H9 (cell line): Measurements from ENCODE around the gene ZFPM1. TPM values are rescaled to one million over a fixed set of nuclear protein-coding genes. Genes with fewer than 3 reads are reported as not detected.

ENCODE experiments used
- DNase-seq: peaks from one replicate; pipeline ENCODE4 v3.0.0-alpha.2; 2017
- H2AFZ ChIP-seq: one replicate; pipeline ENCODE4 v1.6.1; 2013; ENCODE audit warnings: mild to moderate bottlenecking, low read length, control low read depth, moderate library complexity
- H2AK5ac ChIP-seq: 2 replicates; pipeline ENCODE4 v1.6.1; 2013; ENCODE audit warnings: low read length, control low read depth, mixed read lengths; ENCODE audit not compliant: insufficient read length
- H2BK120ac ChIP-seq: one replicate; pipeline ENCODE4 v1.6.1; 2013; ENCODE audit warnings: low read depth, mild to moderate bottlenecking, low read length, control low read depth, inconsistent platforms; ENCODE audit not compliant: poor library complexity, severe bottlenecking
- H2BK12ac ChIP-seq: 2 replicates; pipeline ENCODE4 v1.6.1; 2013; ENCODE audit warnings: low read length, control low read depth, mixed read lengths, low read depth; ENCODE audit not compliant: insufficient read length
- H2BK15ac ChIP-seq: 2 replicates; pipeline ENCODE4 v1.6.1; 2013; ENCODE audit warnings: low read depth, low read length, control low read depth
- H2BK20ac ChIP-seq: one replicate; pipeline ENCODE4 v1.6.1; 2013; ENCODE audit warnings: low read depth, mild to moderate bottlenecking, low read length, control low read depth, inconsistent platforms; ENCODE audit not compliant: poor library complexity, severe bottlenecking
- H2BK5ac ChIP-seq: 2 replicates; pipeline ENCODE4 v1.6.1; 2013; ENCODE audit warnings: low read length, control low read depth, mixed read lengths; ENCODE audit not compliant: insufficient read length
- H3K14ac ChIP-seq: 2 replicates; pipeline ENCODE4 v1.6.1; 2013; ENCODE audit warnings: low read length, control low read depth; ENCODE audit not compliant: insufficient read depth
- H3K18ac ChIP-seq: 2 replicates; pipeline ENCODE4 v1.6.1; 2013; ENCODE audit warnings: low read depth, mild to moderate bottlenecking, mixed read lengths, low read length, control low read depth; ENCODE audit not compliant: insufficient read length
- H3K23ac ChIP-seq: 2 replicates; pipeline ENCODE4 v1.6.1; 2013; ENCODE audit warnings: low read length, control low read depth, mixed read lengths, low read depth; ENCODE audit not compliant: insufficient read length
- H3K23me2 ChIP-seq: 2 replicates; pipeline ENCODE4 v1.6.1; 2013; ENCODE audit warnings: low read depth, mild to moderate bottlenecking, mixed read lengths, low read length, control low read depth; ENCODE audit not compliant: insufficient read length, poor library complexity, severe bottlenecking
- H3K27ac ChIP-seq: 2 replicates; pipeline ENCODE4 v1.5.1; 2013; ENCODE audit warnings: low read length, control low read depth, mixed read lengths, low read depth; ENCODE audit not compliant: insufficient read length
- H3K27me3 ChIP-seq: 2 replicates; pipeline ENCODE4 v1.6.1; 2013; ENCODE audit warnings: low read length, control low read depth, inconsistent platforms; ENCODE audit not compliant: insufficient read depth
- H3K4ac ChIP-seq: 2 replicates; pipeline ENCODE4 v1.6.1; 2013; ENCODE audit warnings: low read depth, mild to moderate bottlenecking, control low read depth, inconsistent platforms, low read length, moderate library complexity
- H3K4me1 ChIP-seq: 2 replicates; pipeline ENCODE4 v1.6.1; 2013; ENCODE audit warnings: low read length, control low read depth, inconsistent platforms; ENCODE audit not compliant: insufficient read depth
- H3K4me2 ChIP-seq: 2 replicates; pipeline ENCODE4 v1.6.1; 2013; ENCODE audit warnings: low read length, control low read depth, mixed read lengths; ENCODE audit not compliant: insufficient read length, insufficient read depth
- H3K56ac ChIP-seq: 2 replicates; pipeline ENCODE4 v1.6.1; 2013; ENCODE audit warnings: low read depth, mild to moderate bottlenecking, mixed read lengths, low read length, control low read depth; ENCODE audit not compliant: insufficient read length
- H3K79me1 ChIP-seq: 2 replicates; pipeline ENCODE4 v1.6.1; 2013; ENCODE audit warnings: low read depth, mild to moderate bottlenecking, moderate library complexity, low read length, control low read depth, inconsistent platforms; ENCODE audit not compliant: insufficient read depth, poor library complexity, severe bottlenecking
- H3K79me2 ChIP-seq: 2 replicates; pipeline ENCODE4 v1.6.1; 2013; ENCODE audit warnings: low read length, control low read depth, inconsistent platforms; ENCODE audit not compliant: insufficient read depth
- H3K9ac ChIP-seq: 2 replicates; pipeline ENCODE4 v1.6.1; 2013; ENCODE audit warnings: low read length, control low read depth, mixed read lengths; ENCODE audit not compliant: insufficient read length; ENCODE audit errors: extremely low read depth
- H3K9me3 ChIP-seq: one replicate; pipeline ENCODE4 v1.6.1; 2013; ENCODE audit warnings: low read depth, low read length, inconsistent platforms; ENCODE audit not compliant: control insufficient read depth
- H3T11ph ChIP-seq: one replicate; pipeline ENCODE4 v1.6.1; 2013; ENCODE audit warnings: mild to moderate bottlenecking, low read length, control low read depth, inconsistent platforms
- H4K20me1 ChIP-seq: one replicate; pipeline ENCODE4 v1.6.1; 2013; ENCODE audit not compliant: control insufficient read depth, insufficient read length, insufficient read depth
- H4K5ac ChIP-seq: 2 replicates; pipeline ENCODE4 v1.6.1; 2013; ENCODE audit warnings: low read depth, mild to moderate bottlenecking, mixed read lengths, low read length, control low read depth; ENCODE audit not compliant: insufficient read length
- H4K8ac ChIP-seq: replicated peaks from 2 replicates; pipeline ENCODE4 v1.6.1; 2013; ENCODE audit warnings: low read length, control low read depth, mixed read lengths, low read depth; ENCODE audit not compliant: insufficient read length
- H4K91ac ChIP-seq: 2 replicates; pipeline ENCODE4 v1.6.1; 2013; ENCODE audit warnings: low read depth, mild to moderate bottlenecking, moderate library complexity, mixed read lengths, low read length, control low read depth; ENCODE audit not compliant: insufficient read length
- H3K27ac Mint-ChIP-seq, 3 experiments: 2 replicates in 2 of 3; 3 replicates in 1 of 3; pipeline ENCODE4 v1.8.0; 2020 to 2021; ENCODE audit warnings: mixed read lengths in 3 of 3, mild to moderate bottlenecking in 1 of 3, moderate library complexity in 1 of 3
- H3K27me3 Mint-ChIP-seq: 2 replicates; pipeline ENCODE4 v1.8.0; 2021; ENCODE audit warnings: low read depth, mild to moderate bottlenecking, moderate library complexity, mixed read lengths
- H3K36me3 Mint-ChIP-seq, 3 experiments: 2 replicates in 2 of 3; 3 replicates in 1 of 3; pipeline ENCODE4 v1.8.0; 2020 to 2021; ENCODE audit warnings: low read depth in 3 of 3, mixed read lengths in 3 of 3; ENCODE audit not compliant: insufficient read depth in 1 of 3
- H3K4me1 Mint-ChIP-seq, 2 experiments: 2 replicates each; pipeline ENCODE4 v1.8.0; 2020; ENCODE audit warnings: mixed read lengths in 2 of 2
- H3K4me3 Mint-ChIP-seq, 2 experiments: 2 replicates in 1 of 2; 3 replicates in 1 of 2; pipeline ENCODE4 v1.8.0; 2020 to 2021; ENCODE audit warnings: mild to moderate bottlenecking in 2 of 2, mixed read lengths in 2 of 2, moderate library complexity in 1 of 2
- H3K9me3 Mint-ChIP-seq, 2 experiments: 2 replicates in 1 of 2; 3 replicates in 1 of 2; pipeline ENCODE4 v1.8.0; 2020; ENCODE audit warnings: mild to moderate bottlenecking in 2 of 2, mixed read lengths in 2 of 2, moderate library complexity in 1 of 2
- WGBS: extraction: QIAGEN DNeasy Blood & Tissue Kit; methylation state at CpG from one replicate; pipeline ENCODE4 v1.1.7; 2013; ENCODE audit warnings: missing lambda C conversion rate, low lambda C conversion rate, mixed read lengths; ENCODE audit not compliant: insufficient read length; ENCODE audit errors: extremely low coverage; 5-methylcytosine and 5-hydroxymethylcytosine counted together
- total RNA-seq: library from RNA; stranded (reverse); gene quantifications from 2 replicates; pipeline ENCODE4 v1.2.1, GENCODE V29; 2021
- TF ChIP-seq, protein P1 (sequence below): fragments of 200-600 bp; sonication (generic); conservative IDR thresholded peaks from 3 replicates; pipeline ENCODE4 v1.8.0; 2021; ENCODE audit warnings: antibody characterized with exemption, mild to moderate bottlenecking

Gene ZFPM1
- total RNA-seq, 1 experiment from 2014 or later = 3.6 TPM

GRCh38 chr16:88476817-88477397 lies 23.8 kb downstream of the ZFPM1 start:
- peak overlapping the region in 2 of 3 experiments; percentile 53 to 85; a peak in 2 of 7 replicates for H3K27ac Mint-ChIP-seq
- TF ChIP-seq, protein P1, sequence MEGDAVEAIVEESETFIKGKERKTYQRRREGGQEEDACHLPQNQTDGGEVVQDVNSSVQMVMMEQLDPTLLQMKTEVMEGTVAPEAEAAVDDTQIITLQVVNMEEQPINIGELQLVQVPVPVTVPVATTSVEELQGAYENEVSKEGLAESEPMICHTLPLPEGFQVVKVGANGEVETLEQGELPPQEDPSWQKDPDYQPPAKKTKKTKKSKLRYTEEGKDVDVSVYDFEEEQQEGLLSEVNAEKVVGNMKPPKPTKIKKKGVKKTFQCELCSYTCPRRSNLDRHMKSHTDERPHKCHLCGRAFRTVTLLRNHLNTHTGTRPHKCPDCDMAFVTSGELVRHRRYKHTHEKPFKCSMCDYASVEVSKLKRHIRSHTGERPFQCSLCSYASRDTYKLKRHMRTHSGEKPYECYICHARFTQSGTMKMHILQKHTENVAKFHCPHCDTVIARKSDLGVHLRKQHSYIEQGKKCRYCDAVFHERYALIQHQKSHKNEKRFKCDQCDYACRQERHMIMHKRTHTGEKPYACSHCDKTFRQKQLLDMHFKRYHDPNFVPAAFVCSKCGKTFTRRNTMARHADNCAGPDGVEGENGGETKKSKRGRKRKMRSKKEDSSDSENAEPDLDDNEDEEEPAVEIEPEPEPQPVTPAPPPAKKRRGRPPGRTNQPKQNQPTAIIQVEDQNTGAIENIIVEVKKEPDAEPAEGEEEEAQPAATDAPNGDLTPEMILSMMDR = no peak

More at GRCh38 chr16:88476817-88477397, 23.8 kb downstream of the ZFPM1 start:
- Mint-ChIP-seq H3K4me1 (peaks cover 6 to 24% of the 10 kb centered on the region in 2 experiments), H3K27me3 (no peaks in the 10 kb centered on the region), H3K4me3 (no peak overlapping the region), H3K9me3 (no peaks in the 10 kb centered on the region), H3K36me3 (no peaks in the 10 kb centered on the region)
- Histone ChIP-seq H2AK5ac (no peak overlapping the region), H3K4me1 (no peaks in the 10 kb centered on the region), H3K79me1 (no peaks in the 10 kb centered on the region), H4K20me1 (no peaks in the 10 kb centered on the region), H2BK5ac (no peak overlapping the region), H3K27ac (no peak overlapping the region), H3K56ac (no peak overlapping the region), H4K91ac (no peak overlapping the region), H4K8ac (no peak overlapping the region), H3K18ac (no peak overlapping the region), H3K23ac (no peak overlapping the region), H2BK15ac (no peak overlapping the region), H2BK12ac (no peak overlapping the region), H3K23me2 (no peaks in the 10 kb centered on the region), H3K4ac (no peak overlapping the region), H3K9ac (no peak overlapping the region), H2AFZ (no peak overlapping the region), H3K9me3 (no peaks in the 10 kb centered on the region), H3K27me3 (no peaks in the 10 kb centered on the region), H3K14ac (no peak overlapping the region), H2BK20ac (no peak overlapping the region), H3T11ph (no peak overlapping the region), H2BK120ac (no peak overlapping the region), H3K4me2 (no peak overlapping the region), H4K5ac (no peak overlapping the region), H3K79me2 (no peaks in the 10 kb centered on the region)
- no CpG with 5 or more reads among the region's 26 CpGs for WGBS
- no peak for DNase-seq
